ENCODE measurements around the gene RGS6.

The RGS6 gene

GRCh38 chr14:72546344-72547016, 614.3 kb downstream of the RGS6 start:
- H2BK5ac ChIP-seq (ENCODE audit: low read depth, low read length, poor library complexity, severe bottlenecking), result no peak overlapping the region
- WGBS, result 82% methylated on average over 16 of the region's 16 CpGs
- H3K23ac ChIP-seq (ENCODE audit: low read length in 2 of 2), result no peak overlapping the region
- no peak overlapping the region for H2BK120ac ChIP-seq (ENCODE audit: low read depth, low read length)
- H3K9me3 ChIP-seq (ENCODE audit: control insufficient read depth, low read length), result no peaks in the 10 kb centered on the region
- no peaks in the 10 kb centered on the region for H3K79me1 ChIP-seq (replicated peaks; ENCODE audit: low read length, poor library complexity, severe bottlenecking)
- peaks cover 0 to 18% of the 10 kb centered on the region in 2 experiments for H3K27me3 ChIP-seq (ENCODE audit: control insufficient read depth in 1 of 2, insufficient read depth in 1 of 2, low read length in 2 of 2)
- no peak overlapping the region for H3K14ac ChIP-seq (ENCODE audit: low read length in 2 of 2)
- H2AFZ ChIP-seq (ENCODE audit: low read depth, low read length), result no peak overlapping the region
- no peak overlapping the region for H3K27ac ChIP-seq (ENCODE audit: low read length, poor library complexity, severe bottlenecking)
- H2AK5ac ChIP-seq (ENCODE audit: low read length, severe bottlenecking), result no peak overlapping the region
- no peak overlapping the region for H3K4me2 ChIP-seq (ENCODE audit: low read length, poor library complexity, severe bottlenecking)
- no peak for DNase-seq
- H3K4me1 ChIP-seq (ENCODE audit: control insufficient read depth, insufficient read depth, low read depth, low read length), result peaks cover 38% of the 10 kb centered on the region
- H3K36me3 ChIP-seq (ENCODE audit: control insufficient read depth in 1 of 2, insufficient read depth in 2 of 2, low read depth in 1 of 2, low read length in 2 of 2), result no peaks in the 10 kb centered on the region
- H3K18ac ChIP-seq (ENCODE audit: low read depth in 1 of 2, low read length in 2 of 2), result no peak overlapping the region
- H4K91ac ChIP-seq (ENCODE audit: low read length), result no peak overlapping the region
- H4K8ac ChIP-seq (ENCODE audit: low read length), result no peak overlapping the region
- H3K4me3 ChIP-seq (ENCODE audit: insufficient read depth in 1 of 2, low read depth in 1 of 2, low read length in 2 of 2), result no peak overlapping the region
- no peak overlapping the region for H2BK15ac ChIP-seq (ENCODE audit: low read depth, poor library complexity, severe bottlenecking)
- H3K4ac ChIP-seq (ENCODE audit: low read depth in 1 of 2, low read length in 2 of 2), result no peak overlapping the region
- H3K9ac ChIP-seq (ENCODE audit: low read length), result no peak overlapping the region
- H2BK12ac ChIP-seq (ENCODE audit: low read length in 2 of 2), result no peak overlapping the region

GRCh38 chr14:72547999-72548398, 615.8 kb downstream of the RGS6 start:
- no peak overlapping the region for H3K14ac ChIP-seq (ENCODE audit: low read length in 2 of 2)
- no peak overlapping the region for H2BK5ac ChIP-seq (ENCODE audit: low read depth, low read length, poor library complexity, severe bottlenecking)
- no peaks in the 10 kb centered on the region for H3K9me3 ChIP-seq (ENCODE audit: control insufficient read depth, low read length)

DNA sequence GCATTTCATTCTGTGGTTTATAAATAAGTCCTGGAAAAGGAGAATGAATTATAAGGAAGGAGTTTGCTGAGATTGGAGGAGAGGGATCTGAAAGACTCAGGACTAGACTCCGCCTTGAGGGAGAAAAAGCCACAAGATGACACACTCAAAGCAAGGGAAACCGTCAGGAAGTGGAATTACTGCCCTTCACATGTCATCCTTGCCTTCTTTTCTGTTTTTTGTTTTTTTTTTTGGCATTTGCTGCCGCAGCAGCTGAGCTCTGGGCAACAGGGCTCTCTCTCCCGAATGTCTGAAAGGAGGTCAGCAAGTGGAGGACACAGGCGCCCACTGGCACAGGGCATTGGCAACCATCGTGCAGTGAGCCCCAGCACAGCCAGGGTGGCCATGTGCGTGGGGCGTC, 616.8 kb downstream of the RGS6 start:
- peaks cover 32% of the 10 kb centered on the region for H3K4me1 ChIP-seq (ENCODE audit: control insufficient read depth, insufficient read depth, low read depth, low read length)
- H3K4me3 ChIP-seq (ENCODE audit: insufficient read depth in 1 of 2, low read depth in 1 of 2, low read length in 2 of 2), result no peak overlapping the region
- H3K27ac ChIP-seq (ENCODE audit: low read length, poor library complexity, severe bottlenecking), result no peak overlapping the region
- H4K8ac ChIP-seq (ENCODE audit: low read length), result no peak overlapping the region
- H2AK5ac ChIP-seq (ENCODE audit: low read length, severe bottlenecking), result no peak overlapping the region
- H3K36me3 ChIP-seq (ENCODE audit: control insufficient read depth in 1 of 2, insufficient read depth in 2 of 2, low read depth in 1 of 2, low read length in 2 of 2), result no peaks in the 10 kb centered on the region
- H2BK12ac ChIP-seq (ENCODE audit: low read length in 2 of 2), result no peak overlapping the region
- no peak overlapping the region for H2BK15ac ChIP-seq (ENCODE audit: low read depth, poor library complexity, severe bottlenecking)
- no peak overlapping the region for H2BK5ac ChIP-seq (ENCODE audit: low read depth, low read length, poor library complexity, severe bottlenecking)
- no peak overlapping the region for H3K14ac ChIP-seq (ENCODE audit: low read length in 2 of 2)
- no peak overlapping the region for H3K4me2 ChIP-seq (ENCODE audit: low read length, poor library complexity, severe bottlenecking)
- peaks cover 4 to 37% of the 10 kb centered on the region in 2 experiments for H3K27me3 ChIP-seq (ENCODE audit: control insufficient read depth in 1 of 2, insufficient read depth in 1 of 2, low read length in 2 of 2)
- peak overlapping the region; percentile 18 for H2AFZ ChIP-seq (ENCODE audit: low read depth, low read length)
- H2BK120ac ChIP-seq (ENCODE audit: low read depth, low read length), result no peak overlapping the region
- no peaks in the 10 kb centered on the region for H3K9me3 ChIP-seq (ENCODE audit: control insufficient read depth, low read length)
- no peak overlapping the region for H3K23ac ChIP-seq (ENCODE audit: low read length in 2 of 2)
- no peaks in the 10 kb centered on the region for H3K79me1 ChIP-seq (replicated peaks; ENCODE audit: low read length, poor library complexity, severe bottlenecking)
- DNase-seq, result no peak
- H4K91ac ChIP-seq (ENCODE audit: low read length), result no peak overlapping the region
- no peak overlapping the region for H3K18ac ChIP-seq (ENCODE audit: low read depth in 1 of 2, low read length in 2 of 2)
- H3K4ac ChIP-seq (ENCODE audit: low read depth in 1 of 2, low read length in 2 of 2), result no peak overlapping the region
- no peak overlapping the region for H3K9ac ChIP-seq (ENCODE audit: low read length)
- 85% methylated on average over 8 of the region's 8 CpGs for WGBS

More at GRCh38 chr14:72547999-72548398, 615.8 kb downstream of the RGS6 start:
- no peak overlapping the region for H3K4ac ChIP-seq (ENCODE audit: low read depth in 1 of 2, low read length in 2 of 2)
- H2AFZ ChIP-seq (ENCODE audit: low read depth, low read length), result no peak overlapping the region
- H3K4me3 ChIP-seq (ENCODE audit: insufficient read depth in 1 of 2, low read depth in 1 of 2, low read length in 2 of 2), result no peak overlapping the region
- H2BK12ac ChIP-seq (ENCODE audit: low read length in 2 of 2), result no peak overlapping the region
- WGBS, result 100% methylated on average over 5 of the region's 9 CpGs
- no peak overlapping the region for H4K8ac ChIP-seq (ENCODE audit: low read length)
- no peaks in the 10 kb centered on the region for H3K36me3 ChIP-seq (ENCODE audit: control insufficient read depth in 1 of 2, insufficient read depth in 2 of 2, low read depth in 1 of 2, low read length in 2 of 2)
- no peak overlapping the region for H4K91ac ChIP-seq (ENCODE audit: low read length)
- no peak overlapping the region for H2BK120ac ChIP-seq (ENCODE audit: low read depth, low read length)
- H2BK15ac ChIP-seq (ENCODE audit: low read depth, poor library complexity, severe bottlenecking), result no peak overlapping the region
- peaks cover 37% of the 10 kb centered on the region for H3K4me1 ChIP-seq (ENCODE audit: control insufficient read depth, insufficient read depth, low read depth, low read length)
- peaks cover 4 to 33% of the 10 kb centered on the region in 2 experiments for H3K27me3 ChIP-seq (ENCODE audit: control insufficient read depth in 1 of 2, insufficient read depth in 1 of 2, low read length in 2 of 2)
- H3K79me1 ChIP-seq (replicated peaks; ENCODE audit: low read length, poor library complexity, severe bottlenecking), result no peaks in the 10 kb centered on the region
- no peak overlapping the region for H3K9ac ChIP-seq (ENCODE audit: low read length)
- H3K23ac ChIP-seq (ENCODE audit: low read length in 2 of 2), result no peak overlapping the region
- H2AK5ac ChIP-seq (ENCODE audit: low read length, severe bottlenecking), result no peak overlapping the region
- no peak overlapping the region for H3K18ac ChIP-seq (ENCODE audit: low read depth in 1 of 2, low read length in 2 of 2)
- H3K4me2 ChIP-seq (ENCODE audit: low read length, poor library complexity, severe bottlenecking), result no peak overlapping the region
- no peak overlapping the region for H3K27ac ChIP-seq (ENCODE audit: low read length, poor library complexity, severe bottlenecking)
- DNase-seq, result no peak

DNA sequence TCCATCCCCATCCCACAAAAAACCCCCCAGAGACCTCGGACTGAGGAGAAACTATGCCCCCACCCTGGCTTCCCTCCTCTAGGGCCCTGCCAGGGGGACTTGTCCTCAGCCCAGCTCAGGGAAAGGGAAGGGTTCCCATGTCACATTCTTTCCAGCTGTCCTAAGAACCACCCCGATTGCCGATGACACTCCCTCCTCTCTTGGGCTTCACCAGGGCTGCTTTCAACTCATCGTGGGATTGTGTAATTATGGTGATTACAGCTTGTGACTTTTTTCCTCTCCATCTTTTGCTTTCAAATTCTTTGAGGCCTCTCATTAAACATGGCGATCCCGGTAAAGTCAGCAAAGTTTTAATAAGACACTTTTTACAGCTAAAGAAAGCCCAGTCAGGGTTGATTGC, 617.6 kb downstream of the RGS6 start:
- H2BK5ac ChIP-seq (ENCODE audit: low read depth, low read length, poor library complexity, severe bottlenecking), result no peak overlapping the region
- H3K4me3 ChIP-seq (ENCODE audit: insufficient read depth in 1 of 2, low read depth in 1 of 2, low read length in 2 of 2), result no peak overlapping the region
- no peaks in the 10 kb centered on the region for H3K79me1 ChIP-seq (replicated peaks; ENCODE audit: low read length, poor library complexity, severe bottlenecking)
- H3K27ac ChIP-seq (ENCODE audit: low read length, poor library complexity, severe bottlenecking), result no peak overlapping the region
- H3K4me1 ChIP-seq (ENCODE audit: control insufficient read depth, insufficient read depth, low read depth, low read length), result peaks cover 24% of the 10 kb centered on the region
- no peak overlapping the region for H3K9ac ChIP-seq (ENCODE audit: low read length)
- no peak overlapping the region for H2AK5ac ChIP-seq (ENCODE audit: low read length, severe bottlenecking)
- no peak overlapping the region for H3K18ac ChIP-seq (ENCODE audit: low read depth in 1 of 2, low read length in 2 of 2)
- H4K91ac ChIP-seq (ENCODE audit: low read length), result no peak overlapping the region
- no peak overlapping the region for H2BK120ac ChIP-seq (ENCODE audit: low read depth, low read length)
- H3K36me3 ChIP-seq (ENCODE audit: control insufficient read depth in 1 of 2, insufficient read depth in 2 of 2, low read depth in 1 of 2, low read length in 2 of 2), result no peaks in the 10 kb centered on the region
- H2BK15ac ChIP-seq (ENCODE audit: low read depth, poor library complexity, severe bottlenecking), result no peak overlapping the region
- no peak overlapping the region for H3K4ac ChIP-seq (ENCODE audit: low read depth in 1 of 2, low read length in 2 of 2)
- H3K4me2 ChIP-seq (ENCODE audit: low read length, poor library complexity, severe bottlenecking), result no peak overlapping the region
- DNase-seq, result no peak
- H3K27me3 ChIP-seq (ENCODE audit: control insufficient read depth in 1 of 2, insufficient read depth in 1 of 2, low read length in 2 of 2), result peaks cover 4 to 32% of the 10 kb centered on the region in 2 experiments
- no peak overlapping the region for H4K8ac ChIP-seq (ENCODE audit: low read length)
- no peak overlapping the region for H3K14ac ChIP-seq (ENCODE audit: low read length in 2 of 2)
- H3K23ac ChIP-seq (ENCODE audit: low read length in 2 of 2), result no peak overlapping the region
- H2AFZ ChIP-seq (ENCODE audit: low read depth, low read length), result no peak overlapping the region
- H2BK12ac ChIP-seq (ENCODE audit: low read length in 2 of 2), result no peak overlapping the region
- H3K9me3 ChIP-seq (ENCODE audit: control insufficient read depth, low read length), result no peaks in the 10 kb centered on the region
- 86% methylated on average over 4 of the region's 6 CpGs for WGBS
